ENCODE measurements around the gene EPAS1. TPM values are rescaled to one million over a fixed set of nuclear protein-coding genes. Genes with fewer than 3 reads are reported as not detected.

EPAS1 gene
- total and polyA plus RNA-seq, 2 of the 13 experiments (the other 11 are each of a cell fraction or from before 2014, with no cell fraction given) = 47.1 to 182 TPM

DNA sequence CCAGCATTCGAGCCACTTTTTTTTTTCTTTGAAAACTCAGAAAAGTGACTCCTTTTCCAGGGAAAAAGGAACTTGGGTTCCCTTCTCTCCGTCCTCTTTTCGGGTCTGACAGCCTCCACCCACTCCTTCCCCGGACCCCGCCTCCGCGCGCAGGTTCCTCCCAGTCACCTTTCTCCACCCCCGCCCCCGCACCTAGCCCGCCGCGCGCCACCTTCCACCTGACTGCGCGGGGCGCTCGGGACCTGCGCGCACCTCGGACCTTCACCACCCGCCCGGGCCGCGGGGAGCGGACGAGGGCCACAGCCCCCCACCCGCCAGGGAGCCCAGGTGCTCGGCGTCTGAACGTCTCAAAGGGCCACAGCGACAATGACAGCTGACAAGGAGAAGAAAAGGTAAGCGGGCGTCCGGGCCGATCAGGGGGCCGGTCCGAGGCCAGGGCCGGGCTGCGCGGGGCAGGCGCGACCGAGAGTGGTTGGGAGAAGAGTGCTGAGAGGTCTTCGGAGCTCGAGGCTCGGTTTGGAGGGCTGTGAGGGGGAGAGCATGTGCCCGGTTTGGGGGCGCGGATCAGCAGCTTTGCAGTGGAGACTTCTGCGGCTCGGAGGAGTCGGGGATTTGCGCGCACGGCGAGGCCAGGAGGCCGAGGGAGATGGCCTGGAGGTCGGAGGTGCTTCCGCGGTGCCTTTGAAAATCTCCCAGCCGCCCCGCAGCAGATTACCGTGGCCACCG is 502 bp downstream of the EPAS1 start (continued):
- TF ChIP-seq, protein P1, sequence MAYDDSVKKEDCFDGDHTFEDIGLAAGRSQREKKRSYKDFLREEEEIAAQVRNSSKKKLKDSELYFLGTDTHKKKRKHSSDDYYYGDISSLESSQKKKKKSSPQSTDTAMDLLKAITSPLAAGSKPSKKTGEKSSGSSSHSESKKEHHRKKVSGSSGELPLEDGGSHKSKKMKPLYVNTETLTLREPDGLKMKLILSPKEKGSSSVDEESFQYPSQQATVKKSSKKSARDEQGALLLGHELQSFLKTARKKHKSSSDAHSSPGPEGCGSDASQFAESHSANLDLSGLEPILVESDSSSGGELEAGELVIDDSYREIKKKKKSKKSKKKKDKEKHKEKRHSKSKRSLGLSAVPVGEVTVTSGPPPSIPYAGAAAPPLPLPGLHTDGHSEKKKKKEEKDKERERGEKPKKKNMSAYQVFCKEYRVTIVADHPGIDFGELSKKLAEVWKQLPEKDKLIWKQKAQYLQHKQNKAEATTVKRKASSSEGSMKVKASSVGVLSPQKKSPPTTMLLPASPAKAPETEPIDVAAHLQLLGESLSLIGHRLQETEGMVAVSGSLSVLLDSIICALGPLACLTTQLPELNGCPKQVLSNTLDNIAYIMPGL (CRISPR knock-in tag; IDR thresholded peaks at IDR 0.05; ENCODE audit: borderline replicate concordance in 1 of 2, low read depth in 1 of 2) = peak; percentile 87 to 95
- TF ChIP-seq ZNF367 (CRISPR knock-in tag; IDR thresholded peaks at IDR 0.05; ENCODE audit: borderline replicate concordance) (no peak), ZNF350 (CRISPR knock-in tag; IDR thresholded peaks at IDR 0.05; ENCODE audit: borderline replicate concordance, low read depth) (peak; percentile 45; the same call in 1 of the 2 replicates), CBX5 (CRISPR knock-in tag; IDR thresholded peaks at IDR 0.05; ENCODE audit: borderline replicate concordance) (no peak), ZNF207 (IDR thresholded peaks at IDR 0.05; ENCODE audit: borderline replicate concordance) (no peak), YEATS2 (CRISPR knock-in tag; IDR thresholded peaks at IDR 0.05; ENCODE audit: borderline replicate concordance) (no peak; the same call in 1 of the 2 replicates), SRF (IDR thresholded peaks at IDR 0.05; ENCODE audit: low read depth, low read length) (no peak), SYNCRIP (IDR thresholded peaks at IDR 0.05; ENCODE audit: insufficient read depth, low read depth, low read length) (no peak), MYPOP (CRISPR knock-in tag; IDR thresholded peaks at IDR 0.05) (no peak; the same call in 1 of the 2 replicates), KLF12 (CRISPR knock-in tag; IDR thresholded peaks at IDR 0.05; ENCODE audit: borderline replicate concordance) (no peak), NONO (IDR thresholded peaks at IDR 0.05) (no peak), NONO (CRISPR knock-in tag; conservative IDR thresholded peaks at IDR 0.05) (peak; percentile 80), ZNF770 (CRISPR knock-in tag; IDR thresholded peaks at IDR 0.05) (peak; percentile 68), MZF1 (CRISPR knock-in tag; IDR thresholded peaks at IDR 0.05; ENCODE audit: borderline replicate concordance) (no peak), WIZ (CRISPR knock-in tag; IDR thresholded peaks at IDR 0.05) (no peak; the same call in 1 of the 2 replicates), ZNF766 (CRISPR knock-in tag; IDR thresholded peaks at IDR 0.05; ENCODE audit: borderline replicate concordance) (0 out of 2 replicates have a peak, but pooled peaks have one; percentile 26), TMF1 (CRISPR knock-in tag; IDR thresholded peaks at IDR 0.05; ENCODE audit: low read depth) (no peak), HOXA3 (CRISPR knock-in tag; IDR thresholded peaks at IDR 0.05) (0 out of 2 replicates have a peak, but pooled peaks have one; percentile 24), ZFYVE20 (CRISPR knock-in tag; IDR thresholded peaks at IDR 0.05; ENCODE audit: borderline replicate concordance, low read depth) (no peak), ATAD3A (CRISPR knock-in tag; IDR thresholded peaks at IDR 0.05) (no peak), ZNF224 (CRISPR knock-in tag; IDR thresholded peaks at IDR 0.05) (no peak)
- TF ChIP-seq, protein P2, sequence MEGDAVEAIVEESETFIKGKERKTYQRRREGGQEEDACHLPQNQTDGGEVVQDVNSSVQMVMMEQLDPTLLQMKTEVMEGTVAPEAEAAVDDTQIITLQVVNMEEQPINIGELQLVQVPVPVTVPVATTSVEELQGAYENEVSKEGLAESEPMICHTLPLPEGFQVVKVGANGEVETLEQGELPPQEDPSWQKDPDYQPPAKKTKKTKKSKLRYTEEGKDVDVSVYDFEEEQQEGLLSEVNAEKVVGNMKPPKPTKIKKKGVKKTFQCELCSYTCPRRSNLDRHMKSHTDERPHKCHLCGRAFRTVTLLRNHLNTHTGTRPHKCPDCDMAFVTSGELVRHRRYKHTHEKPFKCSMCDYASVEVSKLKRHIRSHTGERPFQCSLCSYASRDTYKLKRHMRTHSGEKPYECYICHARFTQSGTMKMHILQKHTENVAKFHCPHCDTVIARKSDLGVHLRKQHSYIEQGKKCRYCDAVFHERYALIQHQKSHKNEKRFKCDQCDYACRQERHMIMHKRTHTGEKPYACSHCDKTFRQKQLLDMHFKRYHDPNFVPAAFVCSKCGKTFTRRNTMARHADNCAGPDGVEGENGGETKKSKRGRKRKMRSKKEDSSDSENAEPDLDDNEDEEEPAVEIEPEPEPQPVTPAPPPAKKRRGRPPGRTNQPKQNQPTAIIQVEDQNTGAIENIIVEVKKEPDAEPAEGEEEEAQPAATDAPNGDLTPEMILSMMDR (CRISPR knock-in tag; IDR thresholded peaks at IDR 0.05) = peak; percentile 71
